ENCODE data around the gene FGFR4.
A peak's percentile ranks its signal among the peaks of the same experiment; 100 is the strongest.

FGFR4 gene

GRCh38 chr5:177103523-177104253, 17.0 kb downstream of the FGFR4 start:
- DNase-seq, result no peak

- DNase-seq, result no peak
These were observed 19.2 kb downstream of the FGFR4 start for GRCh38 chr5:177105691-177106476.

DNA sequence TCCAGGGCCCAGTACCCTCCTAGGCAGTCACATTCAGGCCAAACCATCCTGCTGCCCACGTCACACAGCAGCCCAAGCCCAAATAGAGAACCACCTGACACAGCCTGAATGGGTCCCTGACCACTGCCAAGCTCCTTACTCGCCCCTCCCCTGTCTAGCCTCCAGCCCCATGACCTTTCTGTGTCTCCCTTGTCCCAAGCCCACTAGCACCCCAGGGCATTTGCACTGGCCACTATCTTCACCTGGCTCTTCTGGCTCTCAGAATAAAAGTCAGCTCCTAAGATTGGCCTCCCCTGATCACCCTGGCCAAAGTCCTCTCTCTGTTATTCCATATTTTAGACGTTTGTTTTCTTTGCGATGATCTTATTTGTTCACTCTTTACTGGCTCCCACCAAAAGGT, 20.4 kb downstream of the FGFR4 start:
- no peak for DNase-seq

DNA sequence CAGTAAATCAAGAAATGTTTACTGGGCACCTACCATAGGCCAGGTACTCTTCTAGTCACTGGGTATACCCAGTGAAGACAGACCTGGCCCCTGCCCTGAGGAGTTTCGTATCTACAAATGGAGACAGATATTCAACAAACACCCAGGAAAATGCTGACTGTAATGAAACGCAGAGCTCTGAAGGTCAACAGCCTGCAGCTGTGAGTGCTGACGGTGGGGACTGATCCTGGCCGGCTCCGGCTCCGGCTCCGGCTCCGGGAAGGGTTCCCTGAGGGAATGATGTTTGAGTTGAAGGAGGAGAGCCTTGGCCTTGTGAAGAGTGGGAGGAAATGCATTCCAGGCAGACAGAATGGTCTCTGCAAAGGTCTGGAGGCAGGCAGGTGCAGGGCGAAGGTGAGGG, 23.1 kb downstream of the FGFR4 start:
- no peak for DNase-seq

DNA sequence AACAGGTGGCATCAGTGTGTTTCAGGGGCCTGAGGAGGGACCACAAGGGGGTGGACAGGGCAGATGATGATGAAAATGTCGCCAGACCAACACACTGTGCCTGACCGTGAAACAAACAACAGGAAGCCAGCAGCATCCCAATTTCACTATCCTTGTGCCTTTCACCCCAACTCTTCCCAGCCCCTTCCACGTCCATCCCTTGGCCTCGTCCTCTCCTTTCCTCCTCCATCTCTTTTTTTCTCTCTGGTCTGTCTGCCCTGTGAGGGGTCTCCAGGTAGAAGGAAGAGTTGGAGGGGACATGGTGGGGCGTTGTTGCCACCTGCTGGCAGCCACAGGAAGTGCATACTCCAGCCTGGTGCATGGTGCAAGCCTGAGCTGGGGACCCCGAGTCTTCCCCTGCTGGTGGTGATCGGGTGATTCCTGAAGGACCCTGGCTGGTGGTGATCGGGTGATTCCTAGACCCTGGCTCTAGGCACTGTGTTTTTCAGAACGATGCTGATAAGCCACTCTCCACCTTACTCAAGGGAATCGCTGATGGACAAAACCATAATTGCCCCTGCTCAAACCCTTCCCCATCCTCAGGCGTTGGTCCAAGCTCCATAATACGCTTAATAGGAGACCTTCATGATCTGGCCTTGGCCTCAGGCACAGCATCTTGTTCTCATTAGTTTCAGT, 25.1 kb downstream of the FGFR4 start:
- DNase-seq, result no peak

DNA sequence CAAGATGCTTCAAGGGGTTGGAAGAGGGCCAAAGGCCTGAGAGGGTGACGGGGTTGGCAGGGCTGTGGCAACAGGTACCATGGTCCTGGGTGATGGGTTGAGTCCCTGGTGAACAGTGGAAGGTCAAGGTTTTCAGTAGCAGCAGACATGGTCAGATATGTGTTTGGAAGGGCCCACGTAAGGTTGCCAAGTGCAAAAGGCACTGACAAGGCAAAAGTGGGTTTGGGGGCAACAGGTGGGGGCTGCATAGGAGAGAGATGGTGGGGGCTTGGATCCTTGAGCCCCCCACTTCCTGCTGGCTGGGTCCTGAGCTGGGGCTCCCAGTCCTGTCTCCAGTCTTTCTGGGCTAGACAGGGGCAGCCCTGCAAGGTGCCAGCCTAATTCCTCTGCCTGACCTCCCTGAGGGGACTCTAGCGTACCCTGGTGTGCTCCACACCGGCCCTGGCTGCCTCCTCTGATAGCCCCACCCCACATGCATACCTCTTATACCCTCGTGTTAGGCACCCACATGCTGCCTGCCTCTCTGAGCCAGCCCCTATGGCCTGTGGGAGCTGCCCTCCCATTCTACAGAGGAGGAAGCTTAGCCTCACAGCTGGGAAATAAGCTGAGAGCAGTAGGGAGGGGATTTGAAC, 26.0 kb downstream of the FGFR4 start:
- DNase-seq, result no peak

GRCh38 chr5:177113566-177114424, 27.1 kb downstream of the FGFR4 start:
- peak; percentile 67 for DNase-seq

DNA sequence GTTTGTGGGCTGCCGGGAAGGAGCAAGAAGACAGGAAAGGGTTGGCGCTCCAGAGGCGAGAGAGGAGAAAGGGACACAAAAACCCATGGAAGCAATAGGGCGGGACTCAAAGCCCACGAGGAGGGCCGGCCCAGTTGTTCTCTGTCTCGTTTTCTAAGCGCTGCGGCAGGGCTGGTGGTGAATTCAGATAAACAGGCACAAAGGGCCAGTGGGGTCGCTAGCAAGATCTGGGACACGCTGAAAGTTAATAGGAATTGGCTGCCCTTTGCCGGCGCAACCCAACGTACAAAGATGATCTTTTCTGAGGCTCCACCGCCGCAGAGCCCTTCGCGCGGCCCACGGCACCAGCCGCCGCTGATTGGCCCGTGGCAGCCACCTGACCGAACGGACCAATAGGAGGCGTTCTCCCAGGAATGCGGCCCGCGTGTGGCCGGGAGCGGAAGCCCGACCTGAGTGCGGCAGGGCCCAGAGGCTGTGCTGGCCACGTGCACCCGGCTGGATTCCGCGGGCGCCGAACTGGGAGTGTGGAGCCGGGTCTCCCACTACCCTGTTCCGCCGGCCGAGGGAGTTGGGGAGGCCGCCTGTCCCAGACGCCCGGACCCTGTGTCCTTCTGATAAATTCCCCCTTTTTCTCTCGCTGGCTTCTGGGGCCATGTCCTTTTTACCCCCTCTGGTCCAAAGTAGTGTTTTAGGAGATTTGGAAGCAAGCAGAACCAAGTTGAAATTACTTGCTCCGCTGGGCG, 30.1 kb downstream of the FGFR4 start:
- DNase-seq, result peak; percentile 25

GRCh38 chr5:177117441-177118045, 30.8 kb downstream of the FGFR4 start:
- no peak for DNase-seq

GRCh38 chr5:177122566-177122965, 35.9 kb downstream of the FGFR4 start:
- no peak for DNase-seq

DNA sequence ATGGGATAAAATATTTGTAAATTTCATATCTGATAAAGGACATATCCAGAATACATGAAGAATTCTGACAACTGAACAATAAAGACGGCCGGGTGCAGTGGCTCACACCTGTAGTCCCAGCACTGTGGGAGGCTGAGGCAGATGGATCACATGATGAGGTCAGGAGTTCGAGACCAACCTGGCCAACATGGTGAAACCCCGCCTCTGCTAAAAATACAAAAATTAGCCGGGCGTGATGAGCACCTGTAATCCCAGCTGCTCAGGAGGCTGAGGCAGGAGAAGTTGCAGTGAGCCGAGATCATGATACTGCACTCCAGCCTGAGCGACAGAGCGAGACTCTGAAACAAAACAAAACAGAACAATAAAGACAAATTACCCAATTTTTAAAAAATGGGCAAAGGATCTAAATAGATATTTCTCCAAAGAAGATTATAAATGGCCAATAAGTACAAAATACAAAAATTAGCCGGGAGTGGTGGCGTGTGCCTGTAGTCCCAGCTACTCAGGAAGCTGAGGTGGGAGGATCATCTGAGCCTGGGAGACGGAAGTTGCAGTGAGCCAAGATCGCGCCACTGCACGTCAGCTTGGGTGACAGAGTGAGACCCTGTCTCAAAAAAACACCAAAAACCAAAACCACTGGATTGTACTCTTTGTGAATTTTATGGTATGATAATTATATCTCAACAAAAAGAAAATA, 37.2 kb downstream of the FGFR4 start:
- DNase-seq, result no peak

DNA sequence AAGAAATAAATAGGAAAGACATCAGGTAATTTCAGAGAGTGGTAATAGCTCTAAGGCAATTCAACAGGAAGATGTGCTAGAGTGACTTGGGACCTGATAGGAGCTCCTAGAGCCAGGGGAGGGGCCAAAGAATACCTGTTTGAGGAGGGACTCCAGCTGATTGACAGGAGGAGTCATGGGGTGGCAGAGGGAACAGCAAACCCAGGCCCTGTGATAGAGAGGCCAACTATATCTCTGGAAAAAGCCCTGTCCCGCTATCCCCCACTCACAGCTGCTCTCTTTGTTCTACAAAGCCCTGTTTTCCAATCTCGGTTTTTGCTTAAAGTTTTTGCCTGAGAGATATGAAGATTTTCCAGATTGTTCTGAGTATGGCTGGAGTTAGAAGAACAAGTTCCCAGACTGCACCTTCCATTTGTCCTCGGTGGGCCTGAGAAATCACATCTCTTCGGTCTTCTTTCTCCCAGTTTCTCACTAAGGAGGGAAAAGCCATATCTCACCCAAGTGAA, 37.8 kb downstream of the FGFR4 start:
- DNase-seq, result no peak

GRCh38 chr5:177126771-177127170, 40.1 kb downstream of the FGFR4 start:
- DNase-seq, result no peak

DNA sequence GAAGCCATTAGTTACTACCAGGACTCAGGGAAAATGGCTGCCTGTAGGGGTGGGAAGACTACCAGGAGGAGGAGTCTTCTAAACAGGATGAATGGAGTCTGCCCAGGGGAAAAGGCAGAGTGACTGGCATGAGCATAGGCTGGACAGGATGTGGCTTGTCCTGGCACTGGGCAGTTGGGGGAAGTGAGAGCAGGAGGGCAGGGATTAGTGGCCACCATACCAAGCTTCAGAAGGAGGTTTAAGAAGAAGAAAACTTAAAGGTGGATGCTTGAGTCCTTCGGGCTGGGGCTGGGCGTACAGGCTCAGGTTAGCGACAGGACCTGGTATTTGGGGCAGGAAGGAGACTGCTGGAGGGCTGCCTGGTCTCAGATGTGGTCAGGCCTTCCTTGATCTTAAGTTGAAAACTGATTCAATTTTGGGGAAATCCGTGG, 41.9 kb downstream of the FGFR4 start:
- no peak for DNase-seq

DNA sequence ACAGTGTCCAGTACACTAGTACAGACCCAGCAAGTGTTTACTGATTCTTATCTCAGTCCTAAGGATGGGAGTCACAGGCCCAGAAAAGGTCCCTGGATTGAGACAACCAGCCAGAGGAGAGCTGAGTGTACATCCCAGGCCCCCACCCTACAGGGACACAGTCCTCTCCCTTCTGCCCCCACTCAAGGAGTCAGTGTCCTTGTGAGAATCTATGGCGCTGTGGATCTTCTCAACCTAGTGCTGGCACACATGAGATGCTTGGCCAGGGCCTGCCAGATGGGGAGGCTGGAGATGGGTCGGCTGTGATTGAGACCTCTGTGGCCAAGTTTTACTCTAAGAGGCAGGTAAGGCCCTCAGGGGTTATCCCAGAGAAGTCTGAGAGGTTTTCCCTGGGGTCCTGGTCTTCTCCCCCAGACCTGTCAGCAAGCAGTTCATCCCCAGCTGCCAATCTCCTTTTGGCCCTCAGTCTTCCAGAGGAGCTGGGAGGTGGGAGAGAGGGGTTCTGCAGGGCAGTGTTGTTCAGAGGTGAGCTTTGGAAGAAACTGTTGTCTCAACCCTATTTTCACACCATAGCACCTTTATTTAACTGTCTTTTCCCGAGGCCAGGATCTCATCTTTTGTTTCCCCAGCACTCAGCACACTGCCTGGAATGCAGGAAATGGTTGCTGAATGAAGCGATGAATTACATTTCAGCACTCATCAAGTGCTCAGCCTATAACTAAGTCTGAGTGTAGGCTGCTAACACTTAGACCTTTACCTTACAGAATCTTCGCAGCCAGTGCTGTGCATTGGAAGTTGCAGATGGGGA, 43.7 kb downstream of the FGFR4 start:
- no peak for DNase-seq

- no peak for DNase-seq
These were observed 44.3 kb downstream of the FGFR4 start for GRCh38 chr5:177131019-177131320.

DNA sequence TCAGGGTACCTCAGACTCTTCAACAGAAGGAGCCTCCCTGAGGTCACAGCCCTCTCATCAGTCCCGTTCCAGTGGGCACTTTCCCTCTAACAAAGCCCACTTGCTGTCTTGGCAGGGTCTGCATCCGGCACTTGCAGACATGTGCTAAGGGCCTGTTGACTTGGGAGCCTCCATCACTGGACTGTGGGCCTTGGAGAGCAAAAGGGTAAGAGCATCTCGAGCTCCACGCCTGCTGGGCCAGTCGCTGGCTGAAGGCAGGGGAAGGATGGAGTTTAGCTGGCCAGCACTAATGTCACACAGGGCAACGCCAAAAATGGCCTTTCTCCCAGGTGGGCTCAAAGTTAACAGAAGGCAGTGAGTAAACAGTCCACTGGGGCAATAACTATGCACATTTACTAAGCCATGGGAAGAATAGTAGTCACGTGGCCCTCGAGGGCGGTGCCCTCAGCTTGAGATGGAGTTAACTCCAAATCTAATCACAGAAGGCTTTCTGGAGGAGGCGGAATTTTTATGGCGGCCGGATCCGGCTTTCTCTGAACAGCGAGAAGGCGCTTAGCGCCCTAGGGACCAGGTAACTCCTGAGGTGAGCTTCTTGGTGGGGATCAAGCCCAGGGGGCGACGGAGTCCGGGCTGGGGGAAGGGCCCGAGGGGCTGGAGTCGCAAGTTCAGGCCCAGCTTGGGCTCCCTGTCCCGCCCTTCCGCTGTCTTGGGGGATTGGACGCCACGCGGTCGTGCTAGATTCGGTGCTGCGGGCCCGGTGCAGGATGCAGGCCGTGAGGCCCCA, 44.8 kb downstream of the FGFR4 start:
- no peak for DNase-seq
